GM21619 (cell line): Measurements from ENCODE around the gene PSMD1.
"Not testable (repeated sequence)": the region's sequence is repeated elsewhere in the genome, so short reads cannot be mapped to it uniquely, and the experiment has no call there.

Experiments used
- ATAC-seq: cut with Tn5 transposase; IDR thresholded peaks from one replicate; pipeline ENCODE4 v1.9.1; 2021; ENCODE audit not compliant: unreplicated experiment

PSMD1 gene

GRCh38 chr2:231052494-231053451 lies 3.9 kb upstream of the PSMD1 start:
- ATAC-seq: peak; percentile 67

DNA sequence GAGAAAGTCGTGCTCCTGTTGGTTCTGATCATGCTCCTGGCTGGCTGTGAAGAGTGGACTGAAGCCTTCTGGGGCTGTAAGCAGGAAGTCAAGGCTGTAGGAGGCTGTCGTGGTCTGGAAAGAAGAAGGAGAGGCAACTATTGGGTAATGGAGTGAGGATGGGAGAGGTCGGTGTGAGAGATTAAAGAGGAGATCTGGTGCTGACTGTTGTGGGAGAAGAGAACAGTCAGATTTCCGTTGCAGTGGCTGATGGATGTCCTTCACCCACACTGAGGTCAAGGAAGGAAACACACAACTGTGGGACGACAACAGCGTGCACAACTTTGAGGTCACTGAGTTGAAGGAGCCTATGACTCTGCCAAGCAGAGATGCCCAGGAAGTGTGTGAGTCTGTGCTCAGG lies 2.8 kb upstream of the PSMD1 start:
- no peak for ATAC-seq

DNA sequence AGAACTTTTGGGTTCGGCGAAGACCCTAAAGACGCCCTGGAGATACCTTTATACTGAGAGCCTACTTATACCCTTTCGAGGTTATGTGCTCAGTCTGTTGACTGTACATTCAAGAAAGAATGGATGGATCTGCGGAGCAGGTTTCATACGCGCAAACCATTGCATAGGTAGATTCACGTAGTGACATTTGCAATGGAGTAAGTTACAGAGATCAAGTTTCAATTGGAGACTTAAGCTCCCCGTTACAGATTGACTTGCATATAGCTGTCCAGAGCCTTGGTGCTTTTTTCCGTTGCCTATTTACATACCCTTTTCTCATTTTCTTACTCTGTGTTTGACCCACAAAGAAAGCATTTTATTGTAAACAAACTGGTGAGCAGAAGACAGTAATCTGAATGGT lies 923 bp downstream of the PSMD1 start:
- no peak for ATAC-seq

- ATAC-seq: no peak
Observed at GRCh38 chr2:231058761-231059550, 2.3 kb downstream of the PSMD1 start.

DNA sequence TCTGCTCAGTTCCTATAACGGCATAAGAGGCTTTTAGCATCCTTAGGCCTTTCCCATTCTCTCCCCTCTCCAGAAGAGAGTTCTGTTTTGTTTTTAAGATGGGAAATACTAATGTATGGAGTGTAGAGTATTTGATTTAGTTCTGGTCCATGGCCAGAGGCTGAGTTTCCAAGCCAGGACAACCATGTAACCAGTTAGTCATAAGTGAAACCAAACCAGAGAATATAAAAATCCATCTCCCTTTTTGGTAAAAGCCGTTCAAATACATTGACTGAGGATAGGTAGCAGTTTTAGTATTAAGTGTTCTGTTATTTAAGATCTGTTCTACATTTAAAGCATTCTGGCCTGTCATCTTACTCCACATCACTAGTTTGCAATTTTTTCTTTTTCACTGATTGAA lies 3.1 kb downstream of the PSMD1 start:
- no peak for ATAC-seq

- ATAC-seq: no peak
Observed at GRCh38 chr2:231062776-231063175, 6.1 kb downstream of the PSMD1 start.

DNA sequence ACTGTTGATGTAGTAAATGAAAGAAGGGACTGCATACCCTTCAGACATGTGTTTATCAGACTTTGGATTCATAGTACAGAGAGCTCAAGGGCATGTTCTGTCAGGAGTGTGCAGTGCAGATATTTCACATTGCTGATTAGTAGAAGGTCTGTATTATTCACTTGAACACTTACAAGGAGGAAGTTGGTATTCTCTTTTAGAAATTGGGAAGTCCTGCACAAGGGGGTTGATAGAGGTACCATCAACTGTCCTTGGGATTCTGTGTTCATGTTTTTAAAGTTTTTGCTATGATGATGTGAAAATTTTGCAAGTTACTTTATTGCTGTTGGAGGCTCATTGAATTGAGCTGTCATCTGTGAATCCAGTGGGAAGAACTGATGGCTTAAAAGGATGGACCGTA lies 6.7 kb downstream of the PSMD1 start:
- ATAC-seq: no peak

GRCh38 chr2:231065966-231066365 lies 9.3 kb downstream of the PSMD1 start:
- no peak for ATAC-seq

DNA sequence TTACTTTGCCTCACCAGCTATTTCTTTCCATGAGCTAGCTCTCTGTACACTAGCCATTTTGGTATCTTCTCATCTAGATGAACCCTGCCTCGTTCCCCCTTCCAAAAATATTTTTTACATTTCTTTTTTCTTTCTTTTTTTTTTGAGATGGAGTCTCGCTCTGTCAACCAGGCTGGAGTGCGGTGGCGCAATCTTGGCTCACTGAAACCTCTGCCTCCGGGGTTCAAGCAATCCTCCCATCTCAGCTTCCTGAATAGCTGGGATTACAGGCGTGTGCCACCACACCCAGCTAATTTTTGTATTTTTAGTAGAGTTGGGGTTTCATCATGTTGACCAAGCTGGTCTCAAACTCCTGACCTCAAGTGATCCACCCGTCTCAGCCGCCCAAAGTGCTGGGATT lies 10.9 kb downstream of the PSMD1 start:
- not testable (repeated sequence) for ATAC-seq

DNA sequence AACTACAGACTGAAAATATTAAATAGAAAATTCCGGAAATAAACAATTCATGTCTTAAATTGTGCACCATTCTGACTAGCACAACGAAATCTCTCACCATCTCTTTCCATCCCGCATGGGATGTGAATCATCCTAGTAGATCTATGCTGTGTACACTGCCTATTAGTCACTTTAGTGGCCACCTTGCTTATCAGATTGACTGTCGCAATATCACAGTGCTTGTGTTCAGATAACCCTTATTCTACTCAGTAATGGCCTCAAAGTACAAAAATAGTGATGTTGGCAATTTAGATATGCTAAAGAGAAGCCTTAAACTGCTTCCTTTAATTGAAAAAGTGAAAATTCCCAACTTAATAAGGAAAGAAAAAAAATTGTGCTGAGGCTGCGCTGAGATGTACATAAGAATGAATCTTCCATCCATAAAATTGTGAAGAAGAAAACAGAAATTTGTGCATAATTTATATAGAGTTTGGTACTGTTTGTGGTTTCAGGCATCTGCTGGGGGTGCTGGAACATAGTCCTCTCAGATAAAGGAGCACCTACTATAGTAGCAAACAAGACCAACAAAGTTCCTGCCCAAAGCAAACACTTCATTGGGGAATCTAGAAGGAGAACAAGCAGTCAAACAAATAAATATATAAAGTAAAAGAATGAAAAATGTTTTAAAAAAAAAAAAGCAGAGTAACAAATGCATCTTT lies 12.0 kb downstream of the PSMD1 start:
- ATAC-seq: no peak

DNA sequence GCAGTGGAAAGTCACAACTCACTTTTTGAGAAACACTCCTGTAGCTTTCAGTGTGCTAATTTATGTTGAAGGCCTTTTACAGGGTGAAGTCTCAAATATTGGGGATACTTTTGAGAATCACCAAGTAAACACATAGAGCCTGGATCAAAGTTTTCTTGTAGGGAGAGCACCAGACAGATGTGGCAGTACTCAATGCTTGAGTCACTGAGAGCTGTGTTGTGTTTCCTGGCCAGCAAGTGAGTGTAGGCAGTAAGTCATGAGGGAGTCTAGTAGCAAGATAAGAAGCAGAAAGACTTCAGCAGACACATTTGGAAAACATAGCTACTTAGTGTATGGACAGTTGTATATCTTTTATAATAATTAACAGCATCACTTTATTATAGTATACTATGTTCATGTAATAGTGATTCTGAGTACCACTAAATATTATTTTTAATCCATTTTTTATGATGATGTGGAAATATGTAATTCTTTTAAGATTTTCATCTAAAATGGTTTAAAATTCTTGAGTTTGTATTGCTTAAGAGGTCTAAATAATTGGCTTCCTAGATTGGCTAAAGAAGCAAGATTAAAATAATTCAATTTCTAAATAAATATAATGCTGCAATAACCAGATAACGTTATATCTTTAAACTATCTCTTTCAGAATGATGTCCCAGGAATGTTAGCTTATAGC lies 12.8 kb downstream of the PSMD1 start:
- no peak for ATAC-seq

DNA sequence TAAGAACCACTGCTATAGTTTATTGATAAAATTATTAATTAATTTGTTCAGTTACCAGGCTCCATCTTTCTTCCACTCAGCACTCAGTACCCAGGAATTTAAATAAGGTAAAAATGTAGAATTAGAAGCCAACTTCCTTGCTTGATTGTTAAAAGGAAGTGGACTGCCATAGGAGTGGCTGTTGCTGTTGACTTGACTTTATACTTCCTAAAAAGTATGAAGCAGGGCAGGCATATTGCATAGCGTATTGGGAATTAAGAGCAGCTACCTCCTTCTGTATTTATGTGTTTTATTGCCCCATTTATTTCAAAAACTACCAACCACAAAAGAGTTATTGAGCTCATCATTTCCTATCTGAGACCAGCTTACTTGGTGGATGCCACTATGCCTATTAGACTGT lies 27.9 kb downstream of the PSMD1 start:
- ATAC-seq: no peak

- ATAC-seq: no peak
Observed at GRCh38 chr2:231088754-231089153, 32.1 kb downstream of the PSMD1 start.

GRCh38 chr2:231093933-231094332 lies 37.3 kb downstream of the PSMD1 start:
- no peak for ATAC-seq

GRCh38 chr2:231094736-231095346 lies 38.2 kb downstream of the PSMD1 start:
- ATAC-seq: no peak

DNA sequence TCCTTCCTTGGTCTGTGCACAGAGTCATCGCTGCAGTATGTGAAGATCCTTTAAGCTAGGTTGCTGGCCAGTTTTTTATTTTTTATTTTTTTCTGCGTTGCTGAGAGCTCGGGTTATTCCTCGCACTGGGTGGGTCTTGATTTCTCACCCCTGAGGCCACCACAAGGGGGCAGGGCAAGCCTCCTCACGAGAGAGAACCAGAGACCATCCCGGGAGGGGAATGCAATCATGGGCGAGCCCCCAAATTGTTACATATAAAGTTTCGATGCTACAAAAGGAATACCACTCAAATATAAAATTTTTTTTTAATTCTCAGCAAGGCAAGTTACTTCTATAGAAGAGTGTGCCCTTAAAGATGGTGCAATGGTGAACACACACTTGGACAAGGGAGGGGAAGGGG lies 43.3 kb downstream of the PSMD1 start:
- ATAC-seq: no peak

GRCh38 chr2:231100321-231100720 lies 43.7 kb downstream of the PSMD1 start:
- ATAC-seq: not testable (repeated sequence)

- no peak for ATAC-seq
Observed at GRCh38 chr2:231100990-231101389, 44.3 kb downstream of the PSMD1 start.

- ATAC-seq: no peak
Observed at GRCh38 chr2:231102772-231103171, 46.1 kb downstream of the PSMD1 start.

GRCh38 chr2:231104115-231104713 lies 47.5 kb downstream of the PSMD1 start:
- ATAC-seq: peak; percentile 72
